Fibroblast of skin of right biceps (primary cell): ENCODE data around the gene DNAJC16.

Experiments used
- DNase-seq: peaks from one replicate; pipeline ENCODE4 v3.0.0-alpha.2; 2013

The DNAJC16 gene

DNA sequence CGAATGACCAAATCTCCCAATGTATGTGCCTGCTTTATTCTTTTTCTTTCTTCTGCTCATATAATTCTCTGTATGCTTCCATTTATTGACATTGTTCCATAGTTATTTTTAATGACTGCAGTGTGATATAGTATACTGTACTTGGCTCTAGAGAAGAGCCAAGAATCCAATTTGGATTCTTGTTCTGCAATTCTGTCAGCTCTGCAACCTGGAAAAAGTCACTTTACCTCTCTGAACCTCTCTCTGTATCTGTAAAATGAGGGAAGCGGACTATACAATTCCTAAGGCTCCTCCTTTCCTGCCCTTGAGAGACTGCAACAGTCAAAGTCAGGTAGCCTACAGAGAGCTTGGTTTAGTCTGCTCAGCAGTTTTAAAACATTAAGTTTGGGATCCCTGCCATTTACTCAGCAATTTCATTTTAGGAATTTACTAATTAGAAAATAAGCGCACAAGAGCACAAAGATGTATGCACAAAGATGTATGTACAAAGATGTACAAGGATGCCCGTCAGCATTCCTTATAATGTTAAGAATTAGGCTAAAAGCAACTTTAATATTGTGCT, 14.7 kb downstream of the DNAJC16 start:
- DNase-seq = no peak

DNA sequence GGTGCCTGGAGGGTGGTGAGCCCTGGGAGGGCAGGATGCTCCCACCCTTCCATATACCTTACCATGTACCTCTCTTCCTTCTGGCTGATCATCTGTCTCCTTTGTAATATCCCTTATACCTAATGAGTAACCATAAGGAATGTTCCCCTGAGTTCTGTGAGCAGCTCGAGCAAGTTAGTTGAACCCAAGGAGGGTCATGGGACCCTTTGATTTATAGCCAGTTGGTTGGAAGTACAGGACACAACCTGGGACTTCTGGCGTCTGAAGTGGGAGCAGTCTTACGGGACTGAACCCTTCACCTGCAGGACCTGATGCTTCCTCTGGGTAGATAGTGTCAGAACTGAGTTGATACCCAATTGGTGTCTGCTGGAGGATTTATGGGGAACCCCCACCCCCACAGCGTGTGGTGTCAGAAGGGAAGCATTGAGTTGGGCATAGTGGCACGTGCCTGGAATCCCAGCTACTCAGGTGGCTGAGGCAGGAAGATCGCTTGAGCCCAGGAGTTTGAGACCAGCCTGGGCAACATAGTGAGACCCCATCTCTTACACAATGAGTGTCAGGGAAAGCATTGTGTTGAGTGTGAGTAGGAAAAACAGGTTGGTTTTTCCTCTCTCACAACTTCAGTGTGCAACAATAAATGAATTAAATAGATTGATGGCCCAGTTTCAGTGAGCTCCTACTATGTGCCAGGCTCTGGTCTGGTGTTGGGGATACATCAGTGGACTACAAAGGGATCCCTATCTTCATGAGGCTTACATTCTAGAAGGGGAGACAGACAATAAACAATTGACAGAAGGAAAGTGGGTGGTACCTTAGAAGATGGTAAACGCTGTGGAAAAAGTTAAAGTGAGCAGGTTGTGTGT, 16.0 kb downstream of the DNAJC16 start:
- no peak for DNase-seq

DNA sequence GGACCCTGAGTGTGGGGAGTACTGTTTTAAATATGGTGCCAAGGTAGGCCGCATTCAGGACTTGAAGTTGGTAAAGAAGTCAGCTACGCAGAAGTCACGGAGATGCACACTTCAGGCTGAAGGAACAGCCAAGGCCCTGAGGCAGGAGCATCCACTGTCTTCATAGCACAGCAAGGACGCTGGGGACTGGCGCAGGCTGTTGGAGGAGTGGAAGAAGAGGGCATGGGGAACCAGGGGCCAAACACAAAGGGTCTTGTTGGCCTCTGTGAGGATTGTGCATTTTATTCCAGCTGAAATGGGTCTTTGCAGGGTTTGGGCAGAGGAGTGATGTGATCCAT, 16.6 kb downstream of the DNAJC16 start:
- DNase-seq = no peak

DNA sequence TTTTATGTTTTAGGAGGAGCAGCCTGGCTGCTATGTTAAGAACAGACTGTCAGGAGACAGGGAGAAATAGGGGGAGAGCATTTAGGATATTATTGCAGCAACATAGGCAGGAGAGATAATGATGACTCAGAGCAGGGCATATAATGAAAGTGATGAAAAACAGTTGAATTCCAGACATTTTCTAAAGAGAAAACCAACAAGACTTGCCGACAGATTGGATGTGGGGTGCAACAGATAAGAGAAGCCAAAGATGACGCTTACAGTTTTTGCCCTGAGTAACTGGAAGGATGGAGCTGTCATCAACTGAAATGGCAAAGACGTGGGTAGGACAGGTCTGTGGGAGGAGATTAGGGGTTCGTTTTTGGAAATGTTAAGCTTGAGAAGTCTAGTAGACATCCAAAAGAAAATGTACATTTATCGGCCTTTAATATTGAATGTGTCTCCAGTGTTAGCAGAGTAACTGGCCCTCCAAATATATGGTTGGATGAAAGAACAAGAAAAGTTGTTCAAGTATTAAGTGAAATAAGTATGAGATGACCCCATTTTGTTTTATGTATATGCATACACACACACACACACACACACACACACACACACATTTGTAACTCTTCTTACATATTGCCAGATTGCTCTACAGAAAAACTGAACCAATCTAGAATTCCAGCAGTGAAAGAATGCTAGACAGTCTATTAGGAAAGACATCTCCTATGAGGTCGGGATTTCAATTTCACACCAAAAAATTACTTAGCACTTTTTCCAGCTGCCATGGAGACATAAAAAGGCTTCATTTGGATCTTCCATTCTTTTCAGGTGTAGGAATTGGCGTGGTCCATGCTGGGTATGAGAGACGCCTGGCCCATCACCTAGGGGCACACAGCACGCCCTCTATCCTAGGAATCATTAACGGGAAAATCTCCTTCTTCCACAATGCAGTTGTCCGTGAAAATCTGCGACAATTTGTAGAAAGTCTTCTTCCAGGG, 17.2 kb downstream of the DNAJC16 start:
- DNase-seq = peak; percentile 80

DNA sequence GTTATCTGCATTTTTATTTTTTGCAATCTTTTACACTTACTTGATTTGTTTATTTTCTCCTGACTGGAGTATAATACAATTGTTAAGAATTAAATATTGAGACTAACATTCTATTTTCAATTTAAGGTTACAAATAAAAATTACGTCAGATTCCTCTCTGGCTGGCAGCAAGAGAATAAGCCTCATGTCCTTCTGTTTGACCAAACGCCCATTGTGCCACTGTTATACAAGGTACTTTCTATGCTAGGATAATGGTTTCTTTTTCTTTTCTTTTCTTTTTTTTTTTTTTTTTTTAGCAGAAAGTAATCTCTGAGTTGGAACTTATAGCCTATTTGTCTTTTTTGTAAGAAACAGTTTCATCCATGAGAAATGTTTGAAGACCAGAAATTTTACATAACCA, 20.0 kb downstream of the DNAJC16 start:
- DNase-seq = no peak

DNA sequence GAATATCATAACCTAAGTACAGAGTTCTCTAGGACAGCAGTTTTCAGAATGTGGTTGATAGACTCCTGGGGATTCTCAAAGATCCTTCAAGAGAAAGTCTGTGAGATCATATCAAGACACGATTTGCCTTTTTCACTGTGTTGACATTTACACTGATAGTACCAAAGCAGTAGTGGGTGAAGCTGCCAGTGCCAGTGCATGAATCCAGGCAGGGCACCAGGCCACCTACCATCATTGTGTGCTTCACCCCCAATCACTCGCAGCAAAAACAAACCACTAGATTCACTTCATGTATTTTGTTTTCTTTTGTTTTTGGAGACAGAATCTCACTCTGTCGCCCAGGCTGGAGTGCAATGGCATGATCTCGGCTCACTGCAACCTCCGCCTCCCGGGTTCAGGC, 23.9 kb downstream of the DNAJC16 start:
- DNase-seq = no peak

DNA sequence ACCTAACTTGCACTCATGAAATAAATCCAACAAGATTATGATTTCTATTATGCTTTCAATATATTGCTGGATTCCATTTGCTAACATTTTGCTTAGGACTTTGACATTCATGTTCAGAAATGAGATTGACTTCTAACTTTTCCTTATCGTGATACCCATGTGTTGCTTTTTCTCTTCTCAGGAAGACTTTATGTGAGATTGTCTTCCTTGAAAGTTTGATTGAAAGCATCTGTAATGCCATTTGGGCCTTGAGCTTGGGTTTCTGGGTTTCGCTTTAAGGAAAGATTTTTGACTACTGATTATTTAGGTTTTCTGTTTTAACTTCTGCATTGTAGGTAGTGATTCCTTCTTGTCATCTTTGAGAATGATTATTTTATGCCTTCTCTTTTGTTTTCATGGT, 30.4 kb downstream of the DNAJC16 start:
- DNase-seq = no peak

DNA sequence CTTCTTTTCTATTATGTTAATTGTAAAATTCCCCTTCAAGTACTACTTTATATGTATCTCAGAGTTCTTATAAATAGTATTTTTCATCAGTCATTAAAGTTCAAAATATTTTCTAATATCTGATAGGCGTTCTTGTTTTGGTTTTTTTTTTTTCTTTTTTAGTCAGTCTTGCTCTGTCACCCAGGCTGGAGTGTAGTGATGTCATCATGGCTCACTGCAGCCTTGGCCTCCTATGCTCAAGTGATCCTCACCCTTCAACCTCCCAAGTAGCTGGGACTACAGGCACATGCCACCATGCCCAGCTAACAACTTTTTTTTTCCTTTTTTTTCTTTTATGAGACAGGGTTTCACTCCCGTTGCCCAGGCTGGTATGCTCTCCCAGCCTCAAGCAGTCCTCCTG, 30.9 kb downstream of the DNAJC16 start:
- DNase-seq = no peak

DNA sequence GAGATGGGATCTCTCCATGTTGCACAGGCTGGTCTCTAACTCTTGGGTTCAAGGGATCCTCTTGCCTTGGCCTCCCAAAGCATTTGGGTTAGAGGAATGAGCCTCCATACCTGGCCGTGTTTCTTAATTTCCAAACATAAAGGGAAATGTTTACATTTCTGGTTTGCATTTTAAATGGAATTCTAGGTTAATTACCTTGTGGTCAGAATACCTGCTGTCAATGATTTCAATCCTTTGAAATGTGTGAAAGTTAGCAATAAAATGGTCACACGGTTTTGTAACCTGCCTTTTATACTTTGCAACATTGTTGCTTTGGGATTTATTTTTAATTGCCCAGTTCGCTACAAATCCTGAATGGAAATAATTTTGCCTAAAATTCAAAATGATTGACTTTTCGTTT, 31.9 kb downstream of the DNAJC16 start:
- DNase-seq = no peak

DNA sequence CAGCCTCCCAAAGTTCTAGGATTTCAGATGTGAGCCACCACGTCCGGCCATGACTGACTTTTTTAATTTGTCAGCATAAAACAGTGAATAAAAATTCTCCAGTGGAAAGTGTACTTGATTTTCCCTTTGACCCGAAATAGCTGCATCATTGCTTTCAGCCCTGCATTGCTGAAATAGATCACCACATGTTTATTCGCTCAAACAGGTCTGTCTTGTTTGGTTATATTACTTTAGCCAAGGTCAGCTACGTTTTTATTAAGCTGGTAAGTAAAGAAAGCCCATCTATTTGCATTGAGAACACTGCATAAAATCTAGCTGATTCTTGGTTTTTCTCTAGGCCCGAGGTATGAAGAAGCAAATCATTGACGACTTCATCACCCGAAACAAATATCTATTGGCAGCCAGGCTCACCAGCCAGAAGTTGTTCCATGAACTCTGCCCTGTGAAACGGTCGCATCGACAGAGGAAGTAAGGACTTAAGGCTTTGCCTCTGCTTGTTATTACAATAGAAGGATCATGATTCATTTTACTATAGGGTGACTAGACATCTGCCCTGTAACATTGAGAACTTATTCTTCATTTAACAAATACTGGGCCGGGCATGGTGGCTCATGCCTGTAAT, 32.7 kb downstream of the DNAJC16 start:
- DNase-seq = no peak

DNA sequence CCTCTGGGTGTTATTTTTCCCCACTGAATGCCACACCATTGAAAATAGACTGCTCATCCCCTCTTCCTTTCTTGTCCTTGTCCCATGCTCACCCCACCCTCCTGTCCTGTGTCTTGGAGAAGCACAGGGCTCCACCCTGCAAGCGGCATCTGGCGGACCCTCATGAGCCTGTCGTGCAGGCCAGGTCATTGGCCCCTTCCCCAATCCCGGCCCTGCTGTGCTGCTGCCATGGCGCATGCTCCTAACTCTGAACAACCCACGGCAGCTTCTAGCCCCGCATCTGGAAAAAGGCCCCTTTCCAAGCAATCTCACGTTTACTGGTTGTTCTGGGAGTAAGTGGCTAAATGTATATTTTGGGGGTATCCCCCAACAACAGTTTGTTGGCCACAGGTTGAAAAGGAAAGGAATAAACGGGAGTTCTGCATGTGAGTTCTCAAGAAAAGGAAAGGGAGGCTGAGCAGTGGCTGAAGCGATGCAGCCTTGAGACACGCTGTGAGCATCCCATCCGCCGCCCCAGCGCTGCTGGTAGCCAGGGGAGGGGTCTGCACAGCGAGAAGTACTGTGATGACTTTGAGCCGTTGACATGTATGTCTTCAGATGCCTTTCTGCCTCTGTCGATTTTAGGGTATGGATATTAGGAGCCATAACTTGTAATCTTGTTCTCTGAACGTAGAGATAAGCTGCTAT, 41.9 kb downstream of the DNAJC16 start:
- DNase-seq = no peak

DNA sequence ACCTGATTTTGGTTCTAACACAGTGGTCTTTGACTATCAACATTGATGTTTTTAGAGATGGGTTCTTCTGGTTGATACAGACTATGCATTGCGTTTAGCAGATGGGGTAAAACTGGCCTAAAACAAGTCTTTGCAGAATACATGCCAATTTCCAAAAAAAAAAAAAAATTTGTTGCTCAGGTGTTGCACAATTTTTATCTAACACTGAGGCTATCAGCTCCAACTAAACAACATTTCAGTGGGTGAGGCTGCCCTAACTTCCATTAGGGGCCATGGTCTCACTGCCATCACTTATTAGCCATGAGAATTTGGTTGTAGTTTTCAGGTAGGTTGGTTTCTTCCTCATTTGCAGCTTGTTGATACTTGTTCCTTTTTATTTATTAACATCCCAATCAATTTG, 44.2 kb downstream of the DNAJC16 start:
- no peak for DNase-seq

DNA sequence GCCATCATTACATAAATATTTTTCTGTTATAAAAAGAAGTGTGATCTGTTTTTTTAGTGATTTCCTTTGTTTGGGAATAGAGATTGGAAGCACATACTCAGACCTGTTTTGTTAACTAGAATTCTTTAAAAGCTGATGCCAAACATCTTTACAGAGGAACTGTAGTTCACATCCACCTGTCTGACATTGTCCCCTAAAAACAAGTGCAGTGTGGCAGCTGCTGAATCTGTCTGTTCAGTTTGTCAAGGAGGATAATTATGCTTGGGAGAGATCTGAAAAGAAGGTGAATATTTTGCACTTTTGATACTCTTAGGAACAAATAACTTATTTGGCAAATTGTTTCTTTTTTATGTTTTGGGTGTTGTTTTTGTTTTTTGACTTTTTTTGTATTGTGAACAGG, 44.6 kb downstream of the DNAJC16 start:
- DNase-seq = no peak

DNA sequence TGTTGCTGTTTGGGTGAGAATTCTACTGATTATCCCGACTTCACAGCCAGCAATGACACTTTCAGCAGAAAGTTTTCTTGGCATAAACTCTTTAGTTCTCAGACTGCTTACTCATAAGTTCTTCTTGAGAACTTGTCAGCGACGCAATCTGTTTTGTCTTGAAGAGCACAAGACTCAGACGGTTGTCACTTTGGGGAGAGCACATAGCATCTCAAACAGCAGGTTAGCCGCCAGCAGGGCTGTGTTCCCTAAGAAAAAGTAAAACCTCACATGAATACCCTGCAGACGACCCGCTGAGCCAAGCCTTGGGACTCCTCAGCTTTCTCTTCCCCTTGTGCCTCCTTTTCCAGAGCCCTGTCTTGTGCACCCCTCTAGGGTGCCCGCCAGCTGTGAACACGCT, 46.8 kb downstream of the DNAJC16 start:
- peak; percentile 45 for DNase-seq

DNA sequence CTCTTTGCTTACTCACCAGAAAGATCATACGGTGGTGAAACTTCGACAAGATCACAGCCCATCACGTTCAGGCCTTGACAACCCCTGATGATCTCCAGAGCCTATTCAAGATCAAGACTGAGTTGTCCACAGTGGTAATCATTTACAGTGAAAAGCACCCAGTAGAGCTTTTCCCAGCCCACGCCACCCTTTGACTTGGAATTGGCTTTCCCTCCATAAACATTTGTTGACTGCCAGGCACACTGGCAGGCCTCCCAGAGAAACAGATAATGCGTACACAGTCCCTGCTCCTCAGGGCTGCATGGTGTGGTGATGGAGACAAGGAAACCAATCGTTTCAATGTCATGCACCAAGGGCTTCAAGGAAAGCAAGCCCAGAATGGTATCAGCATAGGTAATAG, 48.1 kb downstream of the DNAJC16 start:
- DNase-seq = no peak

DNA sequence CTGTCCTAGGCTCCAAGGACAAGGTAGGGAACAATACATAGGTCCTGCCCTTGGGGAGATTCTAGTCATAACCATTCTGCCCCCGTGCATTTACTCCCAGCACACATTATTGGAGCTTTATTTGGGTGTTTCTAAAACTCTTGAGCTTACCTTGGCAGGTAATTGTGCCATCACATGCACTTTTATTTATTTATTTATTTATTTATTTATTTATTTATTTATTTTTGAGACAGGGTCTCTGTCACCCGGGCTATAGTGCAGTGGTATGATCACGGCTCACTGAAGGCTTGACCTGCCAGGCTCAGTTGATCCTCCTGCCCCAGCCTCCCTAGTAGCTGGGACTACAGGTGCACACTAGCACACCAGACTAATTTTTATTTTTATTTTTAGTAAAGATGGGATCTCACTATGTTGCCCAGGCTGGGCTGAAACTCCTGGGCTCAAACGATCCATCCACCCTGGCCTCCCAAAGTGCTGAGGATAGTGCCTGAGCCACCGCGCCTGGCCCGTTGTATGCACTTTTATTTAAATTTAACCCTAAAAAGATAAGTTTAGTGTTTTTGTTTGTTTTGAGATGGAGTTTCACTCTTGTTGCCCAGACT, 49.0 kb downstream of the DNAJC16 start:
- no peak for DNase-seq

DNA sequence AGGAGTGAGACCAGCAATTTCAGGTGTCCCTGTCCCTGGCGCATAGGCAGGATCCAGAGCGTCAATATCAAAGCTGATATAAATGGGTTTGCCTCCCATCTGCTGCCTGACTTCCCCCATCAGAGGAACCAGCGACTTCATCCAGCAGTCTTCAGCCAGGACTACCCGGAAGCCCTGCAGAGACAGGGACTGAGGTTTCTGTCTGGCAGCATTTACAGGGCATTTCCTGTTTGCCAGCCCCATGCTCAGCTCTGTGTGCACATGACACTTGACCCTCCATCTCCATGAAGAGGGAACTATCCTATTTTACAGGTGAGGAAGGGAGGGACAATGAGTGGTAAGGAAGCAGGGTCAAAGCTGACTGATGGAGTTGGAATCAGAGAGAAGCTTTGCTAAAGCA, 51.0 kb downstream of the DNAJC16 start:
- no peak for DNase-seq

DNA sequence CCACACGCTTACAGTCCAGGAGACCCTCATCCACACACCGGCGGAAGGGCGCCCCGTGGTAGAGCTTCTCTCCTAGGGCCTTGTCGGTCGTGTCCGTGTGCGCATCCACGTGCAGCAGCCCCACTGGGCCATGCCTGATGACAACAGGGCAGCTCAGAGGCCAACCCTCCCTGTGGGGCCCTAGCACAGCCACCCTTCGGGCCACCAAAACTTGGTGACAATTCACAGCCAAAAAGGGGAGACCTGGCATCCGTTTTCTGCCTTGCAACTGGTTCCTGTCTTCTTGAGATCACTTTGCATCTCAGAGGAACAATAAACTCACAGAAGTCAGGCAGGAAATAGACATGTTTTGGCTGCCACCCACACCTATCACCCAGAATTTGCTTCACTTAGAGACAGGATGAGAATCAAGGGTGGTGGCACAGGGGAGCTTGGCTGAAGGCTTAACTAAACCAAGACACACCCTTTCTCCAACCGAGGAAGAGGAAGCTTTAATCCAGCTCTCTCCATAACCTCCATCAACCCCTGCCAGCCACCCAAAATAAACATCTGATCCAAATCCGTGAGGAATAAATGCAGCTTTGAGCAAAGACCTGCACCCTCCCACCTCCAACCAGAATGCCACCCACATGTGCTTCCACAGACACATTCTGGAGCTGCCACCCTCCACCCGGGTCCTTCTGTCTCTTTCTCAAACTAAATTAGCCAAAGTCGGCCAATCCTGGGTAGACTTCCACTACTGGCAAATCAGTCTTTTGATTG, 52.5 kb downstream of the DNAJC16 start:
- DNase-seq = no peak

DNA sequence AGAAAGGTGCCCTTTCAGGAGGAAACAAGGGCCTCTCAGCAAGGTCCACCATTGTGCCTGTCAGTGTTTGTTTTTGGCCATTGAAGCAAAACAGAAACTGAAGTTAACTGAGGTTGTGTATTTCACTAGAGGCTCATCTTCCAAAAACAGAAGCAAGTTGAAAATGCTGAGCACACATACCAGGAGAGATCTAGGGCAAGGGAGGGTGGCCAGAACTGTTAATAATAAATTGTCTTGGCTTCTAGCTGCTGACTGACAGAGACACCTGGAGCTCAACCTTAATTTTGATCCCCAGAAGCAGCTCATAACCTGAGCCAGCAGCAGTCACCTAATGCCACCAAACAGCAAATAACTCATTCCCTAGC, 53.0 kb downstream of the DNAJC16 start:
- DNase-seq = no peak

DNA sequence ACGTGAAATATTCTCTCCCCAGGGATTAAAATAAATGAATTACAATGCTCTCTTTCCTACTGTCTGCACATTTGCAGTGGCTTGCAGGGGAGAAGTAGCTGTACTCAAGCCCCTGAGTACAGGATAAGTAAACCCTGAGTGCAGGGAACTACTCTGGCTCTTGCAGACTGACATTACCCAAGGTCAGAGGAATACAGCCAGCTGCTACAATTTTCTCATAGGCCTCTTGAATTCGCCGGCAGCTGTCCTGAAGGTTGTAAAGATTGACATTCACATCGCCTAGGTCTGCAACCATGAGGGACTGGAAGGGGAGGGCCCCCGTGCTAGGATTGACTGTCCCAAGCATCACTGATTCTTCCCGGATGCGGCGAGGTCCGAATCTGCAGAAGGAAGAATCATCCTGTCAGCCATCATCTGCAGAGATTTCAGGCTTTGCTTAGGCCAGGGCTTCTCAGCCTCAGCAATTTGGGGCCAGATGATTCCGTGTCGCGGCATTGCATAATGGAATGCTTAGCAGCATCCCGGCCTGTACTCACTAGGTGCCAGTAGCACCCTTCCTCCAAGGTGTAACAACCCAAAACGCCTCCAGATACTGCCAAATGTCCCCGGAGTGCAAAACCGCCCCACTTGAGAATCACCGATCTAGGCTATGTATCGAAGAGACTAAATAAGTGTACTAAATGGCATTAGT, 56.5 kb downstream of the DNAJC16 start:
- no peak for DNase-seq
